Measurements from ENCODE around the gene WASF3.

WASF3 gene, protein sequence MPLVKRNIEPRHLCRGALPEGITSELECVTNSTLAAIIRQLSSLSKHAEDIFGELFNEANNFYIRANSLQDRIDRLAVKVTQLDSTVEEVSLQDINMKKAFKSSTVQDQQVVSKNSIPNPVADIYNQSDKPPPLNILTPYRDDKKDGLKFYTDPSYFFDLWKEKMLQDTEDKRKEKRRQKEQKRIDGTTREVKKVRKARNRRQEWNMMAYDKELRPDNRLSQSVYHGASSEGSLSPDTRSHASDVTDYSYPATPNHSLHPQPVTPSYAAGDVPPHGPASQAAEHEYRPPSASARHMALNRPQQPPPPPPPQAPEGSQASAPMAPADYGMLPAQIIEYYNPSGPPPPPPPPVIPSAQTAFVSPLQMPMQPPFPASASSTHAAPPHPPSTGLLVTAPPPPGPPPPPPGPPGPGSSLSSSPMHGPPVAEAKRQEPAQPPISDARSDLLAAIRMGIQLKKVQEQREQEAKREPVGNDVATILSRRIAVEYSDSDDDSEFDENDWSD

DNA sequence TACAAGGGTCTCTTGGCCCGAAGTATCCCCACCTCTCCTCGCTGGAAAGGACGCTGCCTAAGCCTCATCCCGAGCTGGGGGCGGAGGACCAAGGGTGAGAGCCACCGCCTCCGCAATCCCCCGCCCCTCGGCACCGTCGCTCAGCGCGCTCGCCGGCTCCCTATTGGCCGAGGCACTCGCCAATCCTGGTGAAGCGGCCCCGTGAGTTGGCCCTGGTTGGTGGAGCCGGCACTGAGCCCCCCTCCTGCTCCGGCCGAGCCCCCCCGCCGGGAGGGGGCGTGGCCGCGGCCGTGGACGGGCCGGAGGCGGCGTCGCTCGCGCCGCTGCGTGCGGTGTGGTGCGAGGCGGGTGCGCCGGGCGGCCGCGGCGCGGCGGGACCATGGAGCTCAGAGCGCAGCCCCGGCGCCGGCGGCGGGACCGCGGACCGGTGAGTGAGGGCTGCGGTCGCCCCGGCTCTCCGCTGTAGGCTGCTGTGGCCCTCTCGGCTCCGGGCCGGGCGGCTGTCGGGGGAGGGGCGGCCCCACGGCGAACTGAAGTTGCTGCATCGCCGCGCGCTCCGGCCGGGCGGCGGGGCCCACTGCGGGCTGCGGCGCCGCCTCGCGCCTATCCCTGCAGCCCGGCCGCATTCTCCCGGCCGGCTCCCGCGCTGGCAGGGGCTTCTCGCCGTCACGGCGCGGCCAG, at the start of gene WASF3:
Gene WASF3, plus strand, starts transcription at position 291 of the 681 bp plus-strand sequence. CDS start 84,588 bp downstream, outside the sequence.
- DNase-seq, result no peak

DNA sequence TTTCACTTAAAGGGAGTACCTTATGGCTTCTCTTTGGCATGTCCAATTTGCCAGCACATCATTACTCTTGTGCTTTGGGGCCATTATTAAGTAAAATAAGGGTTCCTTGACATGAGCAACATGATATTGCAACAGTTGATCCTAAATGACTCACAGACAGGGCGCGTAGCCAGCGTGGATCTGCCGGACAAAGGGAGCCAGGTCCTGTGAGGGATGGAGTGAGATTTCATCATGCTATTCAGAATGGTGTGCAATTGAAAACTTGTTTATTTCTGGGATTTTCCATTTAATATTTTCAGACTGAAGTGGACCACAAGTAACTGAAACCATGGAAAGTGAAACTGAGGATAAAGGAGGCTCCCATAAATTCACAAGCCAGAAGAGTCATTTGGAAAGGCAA, 48.6 kb upstream of the WASF3 start:
- DNase-seq, result no peak

DNA sequence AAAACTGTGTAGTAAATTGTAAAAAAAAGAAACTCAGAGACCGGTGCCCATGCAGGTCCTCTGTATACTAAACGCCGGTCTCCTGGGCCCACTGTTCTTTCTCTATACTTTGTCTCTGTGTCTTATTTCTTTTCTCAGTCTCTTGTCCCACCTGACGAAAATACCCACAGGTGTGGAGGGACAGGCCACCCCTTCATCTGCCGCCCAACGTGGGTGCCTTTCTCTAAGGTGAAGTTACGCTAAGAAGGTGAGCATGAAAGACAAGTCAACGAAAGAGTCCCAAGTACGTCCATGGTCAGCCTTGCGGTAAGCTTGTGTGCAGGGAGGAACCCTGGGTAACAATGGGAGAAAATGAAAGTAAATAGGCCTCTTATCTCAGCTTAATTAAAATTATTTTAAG, 48.0 kb upstream of the WASF3 start:
- DNase-seq, result no peak

DNA sequence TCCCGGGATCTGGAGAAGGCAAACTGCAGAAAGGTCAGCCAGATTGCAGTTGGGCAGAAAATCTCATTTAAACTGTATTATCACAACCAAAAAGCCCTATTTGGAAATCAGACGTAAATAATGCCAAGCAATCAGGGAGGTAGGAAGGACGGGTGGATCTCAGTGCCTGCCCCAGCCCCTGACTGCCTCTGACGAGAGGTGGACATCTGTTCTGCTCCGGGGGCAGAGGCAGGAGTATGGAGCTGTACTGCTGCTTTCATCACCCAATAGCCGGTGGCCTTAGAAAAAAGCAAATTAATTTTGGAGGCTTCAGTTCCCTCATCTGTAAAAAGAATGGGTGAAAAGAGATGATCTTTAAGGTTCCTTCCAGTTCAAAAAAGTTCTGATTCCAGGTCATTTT, 43.6 kb upstream of the WASF3 start:
- no peak for DNase-seq

DNA sequence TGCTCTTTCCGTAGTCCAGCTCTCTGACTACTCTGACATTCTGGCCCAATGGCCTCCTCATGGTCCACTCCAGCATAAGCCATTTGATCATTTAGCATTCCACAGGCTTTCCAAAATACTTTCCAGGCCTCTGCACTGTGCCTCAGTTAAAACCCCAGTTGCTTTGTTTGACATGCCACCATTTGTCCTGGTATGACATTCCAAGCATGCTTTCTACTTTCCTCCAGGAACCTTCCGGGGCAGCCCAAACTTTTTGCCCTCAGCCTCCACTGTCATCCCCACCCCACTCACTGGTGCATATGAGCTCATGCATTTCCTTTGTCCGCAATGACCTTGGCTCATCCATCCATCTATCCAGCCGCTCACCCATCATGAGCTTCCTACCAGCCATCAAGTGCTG, 41.8 kb upstream of the WASF3 start:
- DNase-seq, result no peak

DNA sequence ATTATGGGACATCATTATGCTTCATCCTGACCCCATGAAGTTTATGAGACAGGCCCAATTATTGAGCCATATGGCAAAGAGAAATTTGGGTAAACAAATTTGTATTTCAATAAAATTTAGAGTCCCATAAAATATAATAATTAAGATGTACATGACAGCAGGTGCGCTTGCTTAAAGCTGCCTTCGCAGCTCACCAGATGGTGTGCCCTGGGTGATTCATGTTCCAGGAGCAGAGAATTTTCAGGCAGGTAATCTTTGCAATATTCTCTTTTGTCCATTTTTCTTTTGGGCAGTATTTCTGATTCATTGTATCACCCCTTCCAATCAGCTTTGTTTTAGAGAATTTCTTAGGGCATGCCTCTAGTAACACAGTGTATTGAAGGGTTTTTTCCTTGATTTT, 39.5 kb upstream of the WASF3 start:
- no peak for DNase-seq

DNA sequence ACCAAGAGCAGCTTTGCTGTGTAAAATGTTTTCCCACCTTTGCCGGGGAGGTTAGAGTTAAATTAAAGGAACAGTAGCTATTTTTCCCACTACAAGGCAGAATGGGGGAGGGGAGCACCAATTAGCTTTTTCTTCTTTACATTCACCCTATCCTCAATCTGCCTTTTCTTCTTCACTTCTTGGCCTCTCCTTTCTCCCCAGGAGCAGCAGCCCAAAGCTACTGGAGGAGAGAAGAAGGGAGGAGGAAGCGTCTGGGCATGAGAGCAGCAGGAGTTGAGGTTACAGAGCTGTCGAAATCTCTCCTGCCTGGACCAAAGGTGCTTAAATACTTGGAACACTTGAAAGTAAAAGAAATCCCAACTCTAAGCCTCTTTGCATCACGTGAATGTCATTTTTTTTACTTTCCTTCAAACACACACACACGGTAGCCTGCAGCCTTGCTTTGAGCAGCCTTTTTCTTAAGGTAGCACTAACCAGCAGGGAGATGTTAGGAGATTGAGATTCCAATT, 39.0 kb upstream of the WASF3 start:
- no peak for DNase-seq

DNA sequence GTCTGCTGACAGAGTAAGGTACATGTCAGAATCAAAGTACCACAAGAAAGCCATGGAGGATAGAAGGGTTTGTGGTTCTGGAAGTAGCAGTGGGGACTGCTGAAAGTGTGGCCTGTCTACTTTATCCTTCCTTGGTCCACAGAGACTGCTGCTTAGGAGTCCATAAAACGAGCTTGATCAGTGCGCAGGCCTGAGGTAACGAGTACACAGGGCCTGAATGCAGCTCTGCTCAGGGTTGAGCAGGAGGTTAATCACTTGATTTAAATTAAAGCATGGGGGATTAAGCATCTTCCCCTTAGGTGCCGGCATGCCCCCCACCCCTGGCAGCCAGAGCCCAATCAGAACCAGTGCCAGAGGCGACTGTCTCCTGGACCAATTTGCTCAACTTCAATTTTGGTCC, 34.9 kb upstream of the WASF3 start:
- no peak for DNase-seq

DNA sequence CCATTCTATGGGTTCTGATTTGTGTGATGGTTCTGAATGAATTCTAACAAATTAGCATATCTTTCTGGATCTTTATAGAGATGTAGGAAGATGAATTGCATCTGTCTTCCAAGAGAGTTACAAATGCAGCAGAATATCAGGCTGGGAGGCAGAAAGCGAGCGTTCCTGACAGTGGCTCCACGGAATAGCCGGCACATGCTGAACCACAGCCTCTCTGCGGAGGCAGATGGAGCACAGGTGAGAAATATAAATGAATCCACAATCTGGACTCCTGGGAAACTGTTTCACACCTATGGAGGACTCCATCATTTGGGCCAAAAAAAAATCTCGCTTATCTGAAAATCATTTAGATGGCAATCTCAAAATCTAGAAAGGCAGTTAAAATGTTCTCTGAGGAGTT, 34.5 kb upstream of the WASF3 start:
- no peak for DNase-seq

DNA sequence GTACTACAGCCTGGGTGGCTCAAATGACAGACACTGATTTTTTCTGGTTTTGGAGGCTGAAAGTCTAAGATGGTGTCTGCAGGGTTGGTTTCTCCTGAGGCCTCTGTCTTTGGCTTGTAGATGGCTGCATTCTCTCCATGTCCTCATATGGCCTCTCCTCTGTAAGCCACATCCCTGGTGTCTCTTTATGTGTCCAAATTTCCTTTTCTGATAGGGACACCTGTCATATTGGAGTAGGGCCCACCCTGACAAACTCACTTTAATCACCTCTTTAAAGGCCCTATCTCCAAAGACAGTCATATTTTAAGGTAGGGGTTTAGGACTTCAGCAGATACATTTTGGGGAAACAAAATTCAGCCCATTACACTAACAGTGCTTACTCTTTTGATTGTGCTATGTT, 32.0 kb upstream of the WASF3 start:
- DNase-seq, result no peak

DNA sequence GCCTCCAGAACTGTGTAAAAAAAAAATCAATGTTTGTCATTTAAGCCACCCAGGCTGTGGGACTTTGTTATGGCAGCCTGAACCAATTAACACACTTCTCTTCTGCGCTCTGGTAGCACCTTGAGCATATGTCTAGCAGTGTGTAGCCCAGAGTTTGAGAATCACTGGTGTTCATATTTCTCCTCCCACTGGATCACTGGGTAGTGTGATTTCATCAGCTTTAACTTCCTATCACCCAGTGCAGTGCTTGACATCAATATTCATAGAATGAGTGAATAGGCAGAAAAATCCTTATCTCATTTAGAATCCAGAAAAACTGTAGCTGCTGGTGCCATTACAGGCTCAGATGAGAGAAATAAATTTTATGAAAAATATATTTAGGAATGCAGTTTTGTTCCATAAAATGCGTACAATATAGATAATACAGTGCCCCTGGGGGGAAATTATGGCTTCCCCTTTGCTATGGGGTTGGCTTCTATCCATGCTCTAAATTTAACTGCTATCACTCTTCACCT, 30.7 kb upstream of the WASF3 start:
- no peak for DNase-seq

DNA sequence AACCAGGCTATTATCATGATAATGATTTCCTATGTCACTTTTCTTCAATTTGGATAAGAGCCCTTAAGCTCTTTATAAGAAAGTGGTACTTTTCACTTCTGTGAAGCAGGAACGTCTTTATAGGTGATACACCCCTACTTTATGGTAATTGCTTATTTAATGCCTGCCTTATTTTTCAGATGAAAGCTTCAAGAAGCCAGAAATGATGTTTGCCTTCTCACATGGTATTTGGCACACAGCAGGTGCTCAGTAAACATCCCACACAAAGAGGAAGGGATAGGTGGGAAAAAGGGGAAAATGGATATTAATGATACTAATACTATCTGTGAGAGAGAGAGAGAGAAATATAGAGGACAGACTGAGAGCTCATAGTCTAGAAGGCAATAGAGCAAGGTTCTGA, 29.0 kb upstream of the WASF3 start:
- DNase-seq, result no peak

DNA sequence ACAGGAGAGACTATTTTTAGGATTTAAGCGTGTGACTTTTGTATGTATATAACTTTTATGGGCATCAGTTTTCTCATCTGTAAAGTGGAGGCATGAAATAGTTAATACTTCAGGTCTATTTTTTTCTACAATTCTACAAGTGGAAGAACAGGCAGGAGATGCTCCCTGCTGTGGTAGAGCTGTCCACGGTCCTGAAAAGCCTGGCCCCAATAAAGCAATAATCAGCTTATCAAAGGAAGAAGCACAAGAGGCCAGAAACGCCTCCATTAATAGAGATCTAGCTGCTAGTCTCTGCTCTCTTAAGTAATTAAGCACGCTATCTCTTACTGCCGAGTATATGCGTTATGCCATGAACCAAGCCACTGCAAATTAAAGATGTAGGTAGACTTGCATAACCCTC, 28.0 kb upstream of the WASF3 start:
- DNase-seq, result no peak

DNA sequence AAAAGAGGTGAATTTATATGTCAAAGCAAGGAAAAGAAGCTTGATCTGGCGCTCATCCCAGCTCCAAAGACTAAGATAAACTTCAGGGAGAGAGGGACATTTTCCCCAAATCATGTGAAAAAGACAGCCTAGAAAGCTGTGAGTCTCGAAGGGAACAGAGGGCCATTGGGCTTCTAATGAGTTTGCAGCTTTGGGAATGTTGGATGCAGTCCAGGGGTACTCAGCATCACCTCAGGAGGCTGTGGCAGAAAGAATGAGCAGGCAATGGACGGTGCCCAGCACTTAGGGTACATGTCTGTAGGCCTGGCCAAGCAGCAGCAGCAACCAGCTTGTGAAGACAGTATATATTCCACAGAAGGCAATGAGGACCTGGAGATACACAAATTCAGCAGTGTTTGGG, 25.7 kb upstream of the WASF3 start:
- DNase-seq, result no peak

DNA sequence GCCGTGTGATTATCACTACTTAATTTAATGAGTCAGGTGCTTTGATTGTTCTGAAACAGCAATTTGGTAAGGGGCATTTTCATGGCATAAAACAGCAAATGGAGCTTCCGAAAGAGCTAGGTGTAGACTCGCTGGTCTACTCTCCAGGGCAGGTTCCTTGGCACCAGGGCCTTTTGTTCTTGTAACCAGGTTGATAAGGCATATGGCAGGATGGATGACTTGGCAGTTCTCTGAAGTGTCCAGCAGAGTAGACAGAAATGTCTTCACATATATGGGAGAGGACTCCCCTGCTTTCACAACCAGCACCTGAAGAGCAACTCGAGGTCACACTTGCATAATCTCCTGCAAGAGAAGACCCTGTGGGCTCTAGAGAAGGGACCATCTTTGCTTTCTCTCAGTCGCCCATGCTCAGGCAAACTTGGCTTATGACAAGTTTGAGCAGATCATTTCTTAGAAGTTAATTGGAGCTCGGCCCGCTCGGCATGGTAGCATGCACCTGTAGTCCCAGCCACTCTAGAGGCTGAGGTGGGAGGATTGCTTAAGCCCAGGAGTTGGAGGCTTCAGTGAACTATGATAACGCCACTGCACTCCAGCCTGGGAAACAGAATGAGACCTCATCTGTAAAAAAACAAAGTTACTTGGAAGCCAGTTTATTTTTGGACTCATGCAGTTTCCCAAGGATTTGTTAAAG, 23.3 kb upstream of the WASF3 start:
- no peak for DNase-seq

DNA sequence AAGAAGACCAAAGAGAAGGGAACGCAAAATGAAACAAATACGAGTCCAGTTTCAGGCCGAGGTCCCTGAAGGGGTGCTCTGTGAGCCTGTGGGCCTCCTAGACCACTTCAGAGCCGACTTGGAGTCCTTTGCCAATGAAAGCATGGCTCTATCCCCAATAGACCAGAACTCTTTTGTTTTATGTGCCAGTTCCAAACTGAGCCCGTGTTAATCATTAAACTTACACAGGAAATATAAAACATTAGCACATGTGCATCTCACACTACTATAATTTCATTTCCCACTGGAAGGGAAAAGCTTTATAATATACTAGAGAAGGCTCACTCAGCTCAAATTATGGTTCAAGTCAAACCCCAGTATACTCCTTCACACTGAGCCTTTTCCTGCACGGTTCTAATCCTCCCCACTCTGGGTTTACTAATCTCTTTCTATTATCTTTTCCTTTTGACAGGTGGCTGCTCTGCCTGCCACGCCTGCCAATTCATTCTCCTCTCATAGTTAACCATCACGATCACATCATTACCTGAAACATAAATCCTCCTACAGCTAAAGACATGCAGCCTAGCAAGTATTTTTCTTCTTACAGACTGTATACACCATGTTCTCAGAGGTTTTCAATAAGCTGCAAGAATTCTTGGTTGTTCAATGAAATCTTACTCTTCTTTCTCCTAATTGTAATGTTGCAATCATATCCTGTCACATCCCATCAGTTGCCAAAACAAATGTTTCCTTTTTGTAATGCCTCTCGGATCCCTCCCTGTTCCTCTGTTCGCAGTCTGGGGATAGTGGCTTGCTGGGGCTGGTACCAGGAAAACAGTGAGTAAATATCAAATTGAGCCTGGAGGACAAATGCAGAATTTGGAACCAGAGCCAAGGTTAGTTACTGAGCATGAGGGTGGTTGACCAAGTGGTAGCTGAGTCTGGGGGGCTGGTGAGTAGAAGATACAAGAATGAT, 18.8 kb upstream of the WASF3 start:
- no peak for DNase-seq

DNA sequence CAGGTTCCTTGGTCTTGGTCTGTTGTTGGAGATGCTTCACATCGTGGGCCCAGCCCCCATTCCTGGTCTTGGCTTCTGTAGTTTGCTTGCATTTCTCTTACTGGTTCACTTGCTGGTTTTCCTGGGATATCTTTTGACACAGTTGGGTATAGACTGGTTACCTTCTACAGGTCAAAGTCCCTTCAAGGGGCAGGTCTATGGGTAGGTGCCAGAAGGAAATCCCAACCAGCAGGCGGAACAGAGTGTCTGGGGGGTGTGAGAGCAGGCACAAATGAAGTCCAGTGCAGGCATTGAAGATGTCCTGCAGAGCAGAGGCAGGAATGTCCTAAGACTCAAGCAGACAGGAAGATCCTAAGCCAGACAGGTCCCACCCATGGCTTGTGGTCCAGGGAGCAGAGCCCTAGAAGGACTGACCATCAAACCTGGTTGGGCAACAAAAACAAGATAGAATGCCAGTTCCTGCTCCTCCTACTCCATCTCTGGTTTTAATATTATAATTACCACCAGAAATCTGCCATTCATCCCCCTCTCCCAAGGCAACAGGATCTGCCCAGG, 17.7 kb upstream of the WASF3 start:
- no peak for DNase-seq

DNA sequence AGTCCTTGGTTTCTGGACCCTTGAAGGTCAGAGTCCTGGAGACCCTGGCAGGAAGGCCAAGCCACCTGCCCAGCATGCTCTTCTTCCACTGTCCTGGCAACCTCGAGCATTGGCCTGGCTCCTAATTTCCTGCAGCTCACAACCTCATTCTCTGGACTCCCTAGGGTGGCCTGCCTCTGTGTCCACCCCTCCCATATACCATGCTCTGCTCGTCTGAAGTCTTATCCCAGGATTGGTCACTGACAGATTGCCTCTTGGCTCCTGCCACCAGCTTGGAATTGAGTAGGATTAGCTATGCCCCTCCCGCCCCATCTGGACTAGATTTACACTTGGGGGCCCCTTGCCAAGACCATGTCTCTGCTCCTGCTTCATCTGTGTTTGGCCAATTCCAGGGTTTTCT, 17.1 kb upstream of the WASF3 start:
- no peak for DNase-seq

DNA sequence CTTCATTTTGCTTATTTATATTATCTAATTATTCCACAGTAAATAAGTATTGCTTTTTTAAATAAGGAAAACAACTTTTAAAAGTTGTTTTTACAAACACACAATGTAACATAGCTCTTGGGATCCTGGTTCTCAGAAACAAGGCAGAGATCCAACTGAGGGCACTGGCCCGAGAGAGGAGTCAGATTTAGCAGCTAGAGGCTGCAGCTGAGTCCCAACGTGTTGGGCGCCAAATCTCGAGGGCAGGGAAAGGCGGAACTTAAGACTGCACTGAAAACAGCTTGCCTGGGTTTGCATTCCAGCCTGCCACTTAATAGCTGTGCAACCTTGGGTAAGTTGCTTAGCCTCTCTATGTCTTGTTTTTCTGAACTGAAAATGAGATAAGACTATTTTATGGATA, 16.4 kb upstream of the WASF3 start:
- DNase-seq, result no peak

DNA sequence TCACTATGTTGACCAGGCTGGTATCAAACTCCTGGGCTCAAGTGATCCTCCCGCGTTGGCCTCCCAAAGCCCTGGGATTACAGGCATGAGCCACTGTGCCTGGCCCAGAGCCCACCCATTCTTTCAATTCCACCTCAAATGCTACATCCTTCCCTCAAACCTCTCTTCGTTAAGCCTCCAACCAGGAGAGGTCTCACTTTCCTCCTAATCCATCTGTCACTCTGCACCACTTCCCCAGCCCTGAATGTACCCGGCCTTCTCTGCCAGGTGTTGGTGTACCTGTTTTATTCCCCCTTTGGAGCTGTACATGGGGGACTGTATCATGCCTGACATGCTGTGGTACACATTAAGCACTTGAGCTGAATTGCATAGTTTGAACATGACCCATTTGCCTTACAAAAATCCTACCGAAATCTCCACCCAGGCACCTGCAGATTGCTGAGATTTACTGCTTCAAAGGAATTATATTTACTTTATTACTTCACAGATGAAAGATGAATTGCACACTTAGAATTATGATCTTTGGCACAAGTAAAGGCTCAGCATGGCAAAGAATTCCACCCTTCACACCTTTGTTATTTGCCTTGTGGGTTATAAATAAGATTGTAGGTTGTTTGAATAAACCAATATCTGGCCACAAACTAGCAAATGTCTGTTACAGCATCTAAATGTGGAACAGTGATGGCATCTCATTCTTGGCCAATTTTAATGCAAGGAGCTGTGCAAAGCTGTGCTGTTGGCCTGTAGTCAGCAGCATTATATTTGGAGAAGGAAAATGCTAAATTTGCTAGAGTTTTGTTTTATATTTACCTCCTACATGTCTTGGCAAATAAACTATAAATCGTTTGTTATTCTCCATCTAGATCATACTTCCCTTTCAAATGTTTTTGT, 15.6 kb upstream of the WASF3 start:
- no peak for DNase-seq

DNA sequence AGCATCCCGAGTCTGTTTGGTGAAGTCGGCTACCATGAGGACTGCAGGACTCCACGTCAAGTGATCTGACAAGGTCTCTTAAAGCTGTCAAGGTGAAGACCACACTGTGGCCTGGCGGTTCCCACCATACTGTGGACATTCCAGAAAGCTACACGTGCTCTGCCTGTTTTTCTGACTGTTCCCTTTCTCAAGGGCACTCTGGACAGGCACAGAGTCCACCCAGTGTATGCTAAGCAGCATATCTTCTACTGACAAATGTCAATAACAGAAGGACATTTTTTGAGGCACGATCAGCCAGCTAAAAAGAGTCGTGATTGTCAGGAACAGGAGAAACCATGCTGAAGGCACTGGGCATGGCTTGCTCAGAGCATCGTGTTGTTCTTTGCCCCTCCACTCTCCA, 12.8 kb upstream of the WASF3 start:
- DNase-seq, result no peak

Measured in activated naive CD4-positive, alpha-beta T cell treated with Interleukin-2 at 50 U/mL for 16 hours (primary cell).